ENCODE data around the gene FAM161B. TPM values are rescaled to one million over a fixed set of nuclear protein-coding genes. Genes with fewer than 3 reads are reported as not detected.

Gene FAM161B
- polyA plus RNA-seq, 1 of the 3 experiments (the other 2 are of a cell fraction), result 1.4 TPM

GRCh38 chr14:73943083-73943482, 6.8 kb downstream of the FAM161B start (continued):
- TF ChIP-seq, protein P1, sequence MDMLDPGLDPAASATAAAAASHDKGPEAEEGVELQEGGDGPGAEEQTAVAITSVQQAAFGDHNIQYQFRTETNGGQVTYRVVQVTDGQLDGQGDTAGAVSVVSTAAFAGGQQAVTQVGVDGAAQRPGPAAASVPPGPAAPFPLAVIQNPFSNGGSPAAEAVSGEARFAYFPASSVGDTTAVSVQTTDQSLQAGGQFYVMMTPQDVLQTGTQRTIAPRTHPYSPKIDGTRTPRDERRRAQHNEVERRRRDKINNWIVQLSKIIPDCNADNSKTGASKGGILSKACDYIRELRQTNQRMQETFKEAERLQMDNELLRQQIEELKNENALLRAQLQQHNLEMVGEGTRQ (IDR thresholded peaks at IDR 0.05; ENCODE audit: borderline replicate concordance, low read depth, low read length), result no peak
- TF ChIP-seq CHD2 (IDR thresholded peaks at IDR 0.05; ENCODE audit: low read length, partially characterized antibody) (no peak), GABPA (IDR thresholded peaks at IDR 0.05; ENCODE audit: low read depth) (no peak), NFIC (IDR thresholded peaks at IDR 0.05; ENCODE audit: borderline replicate concordance) (no peak), IRF3 (IDR thresholded peaks at IDR 0.05; ENCODE audit: low read depth, low read length) (no peak), POLR2AphosphoS5 (IDR thresholded peaks at IDR 0.05; ENCODE audit: low read depth, low read length) (no peak), TCF12 (IDR thresholded peaks at IDR 0.05) (no peak), JUND (IDR thresholded peaks at IDR 0.05) (no peak), SIN3A (IDR thresholded peaks at IDR 0.05; ENCODE audit: borderline replicate concordance, low read depth, low read length) (no peak), MXI1 (IDR thresholded peaks at IDR 0.05; ENCODE audit: low read depth, low read length) (no peak), TEAD4 (IDR thresholded peaks at IDR 0.05; ENCODE audit: borderline replicate concordance, insufficient read depth) (no peak), RCOR1 (IDR thresholded peaks at IDR 0.05; ENCODE audit: low read length) (no peak)

DNA sequence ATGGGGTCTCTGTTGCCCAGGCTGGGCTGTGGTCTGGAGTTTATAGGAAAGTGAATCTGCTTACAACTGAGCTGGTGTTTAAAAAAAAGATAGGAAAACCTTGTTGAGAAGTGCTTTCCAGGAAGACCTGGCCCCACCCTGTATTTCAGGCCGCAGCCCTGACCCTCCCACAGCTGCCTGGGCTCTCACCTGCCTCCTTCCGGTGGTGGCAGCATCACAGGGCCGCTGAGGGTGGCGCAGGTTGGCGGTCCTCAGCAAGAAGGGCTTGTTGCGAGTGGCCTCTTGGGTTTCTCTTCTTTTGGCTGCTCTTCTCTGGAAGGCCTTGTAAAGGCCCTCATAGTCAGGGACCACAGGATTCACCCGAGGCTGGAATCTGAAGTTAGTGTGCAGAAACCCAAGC, 7.7 kb downstream of the FAM161B start:
- H3K4me3 ChIP-seq (ENCODE audit: low read depth in 2 of 2, low read length in 1 of 2), result no peak overlapping the region
- H3K27ac ChIP-seq (ENCODE audit: low read depth in 2 of 2, low read length in 1 of 2), result no peak overlapping the region
- WGBS (ENCODE audit: low lambda C conversion rate), result 85% methylated on average over 7 of the region's 7 CpGs
- ChIA-PET CTCF (interaction anchor here (1.4 kb wide), 1 partner anchor 8 kb away, joined by 4 read pairs; the partner anchor contains the start of genes COQ6 and FAM161B), POLR2A (no interaction called here)
- no peak overlapping the region for H2AFZ ChIP-seq (ENCODE audit: low read depth)
- no peaks in the 10 kb centered on the region for H3K9me2 ChIP-seq
- no peaks in the 10 kb centered on the region for H3K79me2 ChIP-seq (ENCODE audit: insufficient read depth)
- no peak overlapping the region for H3K4me2 ChIP-seq
- no peak for DNase-seq
- no peaks in the 10 kb centered on the region for H3F3A ChIP-seq (replicated peaks; ENCODE audit: insufficient read depth)
- no peaks in the 10 kb centered on the region; a peak in 1 of 4 replicates for H3K4me1 ChIP-seq (ENCODE audit: control insufficient read depth in 1 of 2, insufficient read depth in 2 of 2, low read depth in 1 of 2, low read length in 1 of 2)
- H4K20me1 ChIP-seq (ENCODE audit: insufficient read depth), result no peaks in the 10 kb centered on the region
- H3K9me3 ChIP-seq, result no peaks in the 10 kb centered on the region
- no peak overlapping the region for H3K9ac ChIP-seq
- no peaks in the 10 kb centered on the region for H3K27me3 ChIP-seq (ENCODE audit: insufficient read depth)
- peaks cover 2 to 24% of the 10 kb centered on the region in 2 experiments for H3K36me3 ChIP-seq (replicated peaks in 1 of 2; ENCODE audit: control insufficient read depth in 1 of 2, insufficient read depth in 2 of 2, low read length in 1 of 2)
- no peak for TF ChIP-seq NFIC (IDR thresholded peaks at IDR 0.05; ENCODE audit: borderline replicate concordance)
- no peak for TF ChIP-seq RCOR1 (IDR thresholded peaks at IDR 0.05; ENCODE audit: low read length)
- no peak for TF ChIP-seq SMC3 (IDR thresholded peaks at IDR 0.05; ENCODE audit: low read depth, low read length)
- TF ChIP-seq, protein P2, sequence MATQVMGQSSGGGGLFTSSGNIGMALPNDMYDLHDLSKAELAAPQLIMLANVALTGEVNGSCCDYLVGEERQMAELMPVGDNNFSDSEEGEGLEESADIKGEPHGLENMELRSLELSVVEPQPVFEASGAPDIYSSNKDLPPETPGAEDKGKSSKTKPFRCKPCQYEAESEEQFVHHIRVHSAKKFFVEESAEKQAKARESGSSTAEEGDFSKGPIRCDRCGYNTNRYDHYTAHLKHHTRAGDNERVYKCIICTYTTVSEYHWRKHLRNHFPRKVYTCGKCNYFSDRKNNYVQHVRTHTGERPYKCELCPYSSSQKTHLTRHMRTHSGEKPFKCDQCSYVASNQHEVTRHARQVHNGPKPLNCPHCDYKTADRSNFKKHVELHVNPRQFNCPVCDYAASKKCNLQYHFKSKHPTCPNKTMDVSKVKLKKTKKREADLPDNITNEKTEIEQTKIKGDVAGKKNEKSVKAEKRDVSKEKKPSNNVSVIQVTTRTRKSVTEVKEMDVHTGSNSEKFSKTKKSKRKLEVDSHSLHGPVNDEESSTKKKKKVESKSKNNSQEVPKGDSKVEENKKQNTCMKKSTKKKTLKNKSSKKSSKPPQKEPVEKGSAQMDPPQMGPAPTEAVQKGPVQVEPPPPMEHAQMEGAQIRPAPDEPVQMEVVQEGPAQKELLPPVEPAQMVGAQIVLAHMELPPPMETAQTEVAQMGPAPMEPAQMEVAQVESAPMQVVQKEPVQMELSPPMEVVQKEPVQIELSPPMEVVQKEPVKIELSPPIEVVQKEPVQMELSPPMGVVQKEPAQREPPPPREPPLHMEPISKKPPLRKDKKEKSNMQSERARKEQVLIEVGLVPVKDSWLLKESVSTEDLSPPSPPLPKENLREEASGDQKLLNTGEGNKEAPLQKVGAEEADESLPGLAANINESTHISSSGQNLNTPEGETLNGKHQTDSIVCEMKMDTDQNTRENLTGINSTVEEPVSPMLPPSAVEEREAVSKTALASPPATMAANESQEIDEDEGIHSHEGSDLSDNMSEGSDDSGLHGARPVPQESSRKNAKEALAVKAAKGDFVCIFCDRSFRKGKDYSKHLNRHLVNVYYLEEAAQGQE (IDR thresholded peaks at IDR 0.05; ENCODE audit: low read depth, low read length), result no peak
- TF ChIP-seq FOXJ3 (CRISPR knock-in tag; IDR thresholded peaks at IDR 0.05), result no peak
- TF ChIP-seq RAD21 (IDR thresholded peaks at IDR 0.05; ENCODE audit: low read length), result no peak
- no peak for TF ChIP-seq FOXM1 (IDR thresholded peaks at IDR 0.05; ENCODE audit: low read depth)
- no peak for TF ChIP-seq ZBTB33 (IDR thresholded peaks at IDR 0.05; ENCODE audit: borderline replicate concordance, low read depth)
- TF ChIP-seq YY1 (IDR thresholded peaks at IDR 0.05; ENCODE audit: low read depth), result no peak
- no peak for TF ChIP-seq EP300 (IDR thresholded peaks at IDR 0.05; ENCODE audit: borderline replicate concordance in 1 of 2, low read depth in 1 of 2, low read length in 1 of 2)
- no peak for TF ChIP-seq JUND (IDR thresholded peaks at IDR 0.05)
- TF ChIP-seq ELF1 (IDR thresholded peaks at IDR 0.05), result no peak
- TF ChIP-seq, protein P1 (IDR thresholded peaks at IDR 0.05; ENCODE audit: borderline replicate concordance, low read depth, low read length), result no peak
- TF ChIP-seq TCF12 (IDR thresholded peaks at IDR 0.05), result no peak
- no peak for TF ChIP-seq POLR2AphosphoS5 (IDR thresholded peaks at IDR 0.05; ENCODE audit: low read depth, low read length)
- TF ChIP-seq NRF1 (IDR thresholded peaks at IDR 0.05; ENCODE audit: low read depth, low read length), result no peak
- TF ChIP-seq CHD2 (IDR thresholded peaks at IDR 0.05; ENCODE audit: low read length, partially characterized antibody), result no peak
- no peak for TF ChIP-seq RFX5 (IDR thresholded peaks at IDR 0.05; ENCODE audit: low read length)

All from SK-N-SH (cell line).